Left colon (tissue), 2 donors: ENCODE measurements around the gene SOCS7. TPM values are rescaled to one million over a fixed set of nuclear protein-coding genes. Genes with fewer than 3 reads are reported as not detected.
A peak's percentile ranks its signal among the peaks of the same experiment; 100 is the strongest.
"Not testable (repeated sequence)": the region's sequence is repeated elsewhere in the genome, so short reads cannot be mapped to it uniquely, and the experiment has no call there.

Experiments
- ATAC-seq: fragments of 200-7000 bp; cut with Tn5 transposase; one replicate; pipeline ENCODE4 v1.9.1; 2020; ENCODE audit warnings: mild to moderate bottlenecking, moderate library complexity
- DNase-seq, 2 donors: peaks; one replicate each; pipeline ENCODE4 v3.0.0-alpha.2; 2020
- intact Hi-C, 2 donors: fragments of 100-400 bp; cut with DNase I in 1 of 2; cut with micrococcal nuclease in 1 of 2; formaldehyde crosslinking; loops; one replicate each; pipeline versions ENCODE4 v1.11.2 to v1.14.0; 2022; cut with DNase I, micrococcal nuclease
- total RNA-seq, 2 donors: library from RNA; stranded (reverse); fragmentation: NEBNext Ultra II Directional; extraction: Animal tissue kit (Norgen Biotek cat#: 25700); gene quantifications; one replicate each; pipeline ENCODE4 v1.2.1, GENCODE V29; 2021
- donor health status: DM: no; HTN: no; CAD: no.
- donor health status: DM: yes; HTN: yes; CAD: no.

SOCS7 gene
- total RNA-seq, 2 donors from 2014 or later = 11.3 to 12.6 TPM

- intact Hi-C loops = no loop called here
Observed at GRCh38 chr17:38429476-38430100, 77.9 kb downstream of the SOCS7 start.

GRCh38 chr17:38430316-38430715, 78.7 kb downstream of the SOCS7 start:
- no peak for DNase-seq
- intact Hi-C loops = no loop called here
- no peak for ATAC-seq

More at GRCh38 chr17:38429476-38430100, 77.9 kb downstream of the SOCS7 start:
- DNase-seq = no peak
- ATAC-seq = no peak

- ATAC-seq = no peak
- DNase-seq = no peak
- intact Hi-C loops = no loop called here
Observed at GRCh38 chr17:38430822-38431221, 79.2 kb downstream of the SOCS7 start.

GRCh38 chr17:38431346-38432145, 79.9 kb downstream of the SOCS7 start:
- DNase-seq (no peak), ATAC-seq (no peak)
- intact Hi-C loops = no loop called here

- ATAC-seq (no peak), DNase-seq (no peak)
- intact Hi-C loops = no loop called here
Observed at GRCh38 chr17:38434178-38434665, 82.6 kb downstream of the SOCS7 start.

- ATAC-seq (no peak), DNase-seq (no peak)
- intact Hi-C loops = no loop called here
Observed at GRCh38 chr17:38435795-38436194, 84.2 kb downstream of the SOCS7 start.

- intact Hi-C loops = no loop called here
- ATAC-seq (no peak), DNase-seq (no peak)
Observed at GRCh38 chr17:38436386-38436785, 84.7 kb downstream of the SOCS7 start.

GRCh38 chr17:38437313-38437712, 85.7 kb downstream of the SOCS7 start:
- DNase-seq, intact Hi-C loops, ATAC-seq: not testable (repeated sequence)

GRCh38 chr17:38439436-38439835, 87.8 kb downstream of the SOCS7 start:
- DNase-seq (no peak), ATAC-seq (no peak)
- intact Hi-C loops = no loop called here

- intact Hi-C loops = loop anchor here in 1 of 2 donors (5.0 kb wide), 1 partner anchor 36 kb away; no protein-coding TSS in a partner anchor
- DNase-seq (no peak), ATAC-seq (no peak)
Observed at GRCh38 chr17:38440614-38441397, 89.2 kb downstream of the SOCS7 start.

- ATAC-seq = no peak
- DNase-seq = no peak
- intact Hi-C loops = loop anchor here in 1 of 2 donors (5.0 kb wide), 1 partner anchor 36 kb away; no protein-coding TSS in a partner anchor
Observed at GRCh38 chr17:38441429-38442061, 89.9 kb downstream of the SOCS7 start.

GRCh38 chr17:38442548-38442947, 90.9 kb downstream of the SOCS7 start:
- no peak for DNase-seq
- no peak for ATAC-seq
- intact Hi-C loops = loop anchor here in 1 of 2 donors (5.0 kb wide), 1 partner anchor 35 kb away; no protein-coding TSS in a partner anchor

GRCh38 chr17:38443356-38444031, 91.8 kb downstream of the SOCS7 start:
- ATAC-seq = no peak
- intact Hi-C loops = loop anchor here in 1 of 2 donors (5.0 kb wide), 1 partner anchor 34 kb away; no protein-coding TSS in a partner anchor
- DNase-seq = no peak

- DNase-seq (peak in 1 of 2 donors; percentile 62), ATAC-seq (peak; percentile 89)
- intact Hi-C loops = loop anchor here in 1 of 2 donors (5.0 kb wide), 1 partner anchor 33 kb away; no protein-coding TSS in a partner anchor
Observed at GRCh38 chr17:38444151-38444550, 92.5 kb downstream of the SOCS7 start.

GRCh38 chr17:38447502-38448085, 96.0 kb downstream of the SOCS7 start:
- intact Hi-C loops = no loop called here
- DNase-seq (no peak), ATAC-seq (peak; percentile 42)

GRCh38 chr17:38448208-38448771, 96.6 kb downstream of the SOCS7 start:
- no peak for DNase-seq
- intact Hi-C loops = no loop called here

GRCh38 chr17:38449364-38449763, 97.7 kb downstream of the SOCS7 start:
- ATAC-seq = no peak
- no peak for DNase-seq
- intact Hi-C loops = no loop called here

More at GRCh38 chr17:38448208-38448771, 96.6 kb downstream of the SOCS7 start:
- ATAC-seq = no peak
